HT-29 (cell line): ENCODE results near the gene ITIH6. TPM values are rescaled to one million over a fixed set of nuclear protein-coding genes. Genes with fewer than 3 reads are reported as not detected.
"Not testable (repeated sequence)": the region's sequence is repeated elsewhere in the genome, so short reads cannot be mapped to it uniquely, and the experiment has no call there.

ENCODE experiments used
- DNase-seq: peaks from one replicate; pipeline ENCODE4 v3.0.0-alpha.2; 2015; ENCODE audit warnings: low spot score
- total RNA-seq: library from RNA; depleted of rRNA; stranded (reverse); fragments of >200 nt; shearing (Covaris generic); gene quantifications from 2 replicates; pipeline ENCODE4 v1.2.3, GENCODE V29; 2014

Gene ITIH6
- total RNA-seq, 1 experiment from 2014 or later = 0.20 TPM

DNA sequence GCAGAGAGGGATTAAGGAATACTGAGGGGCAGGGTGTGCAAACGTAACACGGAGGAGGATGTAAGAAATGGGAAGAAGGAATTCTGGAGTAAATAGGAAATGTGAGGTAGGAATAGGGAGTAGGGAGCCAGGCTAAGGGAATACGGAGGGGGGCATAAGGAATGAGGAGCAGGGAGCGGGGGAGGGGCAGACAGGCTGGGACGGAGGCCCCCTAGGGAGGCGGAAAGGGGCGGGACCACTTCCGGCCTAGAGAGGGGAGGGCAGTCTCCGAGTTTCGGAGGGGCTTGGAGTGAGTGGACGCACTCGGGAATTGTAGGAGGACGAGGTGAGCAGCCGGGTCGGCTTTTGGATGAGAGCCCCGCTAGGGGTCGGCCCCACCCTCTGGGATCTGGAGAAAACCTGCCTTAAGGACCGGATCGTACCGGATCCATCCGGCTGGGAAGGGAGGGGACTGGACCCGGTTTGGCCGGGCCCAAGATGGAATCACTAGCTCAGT lies 10.1 kb upstream of the ITIH6 start:
- peak; percentile 16 for DNase-seq

DNA sequence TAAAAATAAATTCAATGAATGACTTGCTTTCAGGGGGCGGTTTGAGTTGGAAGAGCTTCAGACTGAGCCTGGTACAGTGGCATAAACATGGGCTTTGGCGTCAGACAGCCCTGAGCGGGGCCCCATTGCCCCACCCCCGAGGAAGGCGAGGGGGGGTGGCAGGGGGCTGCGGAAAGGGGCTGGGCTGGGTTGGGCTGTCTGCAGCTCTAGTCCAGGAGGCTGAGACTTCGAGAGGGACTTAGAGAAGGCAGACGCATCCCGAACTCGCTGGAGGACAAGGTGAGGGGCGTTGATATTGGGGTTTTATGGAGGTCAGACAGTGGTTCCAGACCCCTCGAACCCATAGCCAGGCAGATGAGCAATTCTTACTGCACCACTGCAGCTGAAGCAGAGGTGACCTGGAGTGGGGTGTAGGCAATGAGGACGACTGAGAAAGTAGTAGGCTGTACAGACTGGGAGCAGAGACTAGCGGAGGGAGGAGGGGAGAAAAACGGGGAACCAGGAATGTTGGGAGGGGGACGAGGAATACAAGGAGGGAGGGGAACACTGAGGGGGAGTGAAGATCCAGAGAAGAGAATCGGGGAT lies 9.6 kb upstream of the ITIH6 start, which contains the start of gene MAGED2:
Gene MAGED2, plus strand, starts transcription at position 222 of the 585 bp plus-strand sequence. CDS start 1,587 bp downstream, outside the sequence.
- DNase-seq = peak; percentile 11

GRCh38 chrX:54799046-54799445 lies 991 bp upstream of the ITIH6 start:
- no peak for DNase-seq

GRCh38 chrX:54794795-54795194 lies 3.3 kb downstream of the ITIH6 start:
- DNase-seq = no peak

- DNase-seq = no peak
These were observed 4.0 kb downstream of the ITIH6 start for GRCh38 chrX:54794028-54794427.

- DNase-seq = not testable (repeated sequence)
These were observed 8.7 kb downstream of the ITIH6 start for GRCh38 chrX:54789405-54789804.

GRCh38 chrX:54788446-54788845 lies 9.6 kb downstream of the ITIH6 start:
- no peak for DNase-seq

DNA sequence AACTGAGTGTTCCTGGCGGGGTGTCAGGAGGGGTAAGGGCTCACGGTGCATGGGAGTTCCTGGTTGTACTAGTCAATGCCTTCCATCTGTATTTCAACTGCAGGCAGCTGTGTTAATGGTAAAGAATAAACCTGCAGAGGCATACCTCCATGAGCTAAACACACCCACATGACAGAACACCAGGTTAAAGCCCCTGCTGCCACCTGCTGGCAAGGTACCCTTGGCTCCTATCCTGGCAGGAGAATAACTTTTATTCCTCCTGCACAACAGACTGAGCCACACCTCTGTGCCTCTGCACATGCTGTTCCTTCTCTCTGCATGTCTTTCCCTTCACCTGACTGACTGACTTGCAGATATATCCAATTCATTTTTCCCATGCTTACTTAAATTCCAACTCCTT lies 11.1 kb downstream of the ITIH6 start:
- peak; percentile 49 for DNase-seq

DNA sequence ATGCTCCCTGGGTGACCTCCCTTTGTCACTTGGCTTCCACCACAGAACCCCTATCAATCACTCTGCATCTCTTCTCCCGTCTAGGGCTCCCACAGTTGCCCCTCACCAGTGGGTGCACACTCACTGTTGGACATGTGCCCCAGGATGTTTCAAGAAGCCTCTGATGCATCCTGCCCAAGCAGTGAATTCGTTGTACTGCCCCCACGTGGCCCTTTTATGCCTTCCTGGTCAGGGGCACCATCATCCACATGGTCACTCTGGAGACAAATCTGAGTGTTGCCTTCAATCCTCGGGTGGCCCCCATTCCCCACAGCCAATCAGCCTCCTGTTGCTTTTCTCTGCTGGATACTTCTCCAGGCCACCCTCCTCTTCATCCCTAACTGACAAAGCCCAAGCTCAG lies 12.2 kb downstream of the ITIH6 start:
- peak; percentile 15 for DNase-seq

DNA sequence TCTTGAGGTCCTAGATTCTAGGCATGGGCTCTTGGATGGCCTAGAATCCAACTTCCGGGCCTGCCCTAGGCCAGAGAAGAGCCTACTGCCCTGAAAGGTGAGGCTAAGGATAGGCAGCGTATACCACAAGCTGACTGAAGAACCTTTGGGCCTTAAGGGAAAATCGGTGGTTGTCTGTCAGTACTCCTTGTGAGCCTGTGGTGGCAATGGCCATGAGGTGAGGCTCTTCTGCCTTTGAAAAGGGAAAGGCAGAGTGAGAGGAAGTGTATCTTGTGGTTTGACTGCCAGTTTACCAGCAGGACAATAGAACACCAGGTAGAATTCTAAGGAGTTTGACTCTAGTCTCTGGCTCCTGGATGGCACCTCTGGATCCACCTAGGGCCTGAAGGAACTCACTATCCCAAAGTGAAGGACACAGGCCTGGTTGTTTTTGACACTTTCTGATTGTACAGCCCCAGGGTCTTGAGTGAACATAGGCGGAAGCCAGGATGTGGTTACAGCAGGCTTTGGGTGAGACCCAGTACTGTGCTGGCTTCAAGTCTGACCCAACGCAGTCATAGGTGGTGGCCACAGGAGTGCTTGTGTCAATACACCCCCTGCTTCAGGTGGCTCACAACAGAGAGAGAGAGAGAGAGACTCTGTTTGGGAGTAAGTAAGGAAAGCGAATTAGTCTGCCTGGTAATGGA lies 20.9 kb downstream of the ITIH6 start:
- no peak for DNase-seq

DNA sequence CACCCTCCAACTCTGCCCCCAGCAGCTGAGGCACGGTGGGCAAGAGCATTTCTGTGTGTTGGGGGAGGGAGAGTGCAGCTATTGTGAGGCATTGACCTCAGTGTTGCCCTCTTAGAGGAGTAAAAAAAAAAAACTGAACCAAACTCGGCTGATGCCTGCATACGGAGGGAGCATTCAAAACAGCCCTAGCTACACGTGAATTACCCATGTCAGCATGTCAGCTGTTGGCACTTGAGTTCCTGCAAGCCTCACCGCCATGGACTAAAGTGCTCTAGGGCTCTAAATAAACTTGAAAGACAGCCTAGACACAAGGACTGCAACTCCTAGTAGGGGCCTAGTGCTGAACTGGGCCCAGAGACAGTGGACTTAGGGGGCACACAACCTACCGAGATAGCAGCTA lies 22.0 kb downstream of the ITIH6 start:
- DNase-seq = no peak

- DNase-seq = not testable (repeated sequence)
These were observed 23.5 kb downstream of the ITIH6 start for GRCh38 chrX:54774391-54775094.

DNA sequence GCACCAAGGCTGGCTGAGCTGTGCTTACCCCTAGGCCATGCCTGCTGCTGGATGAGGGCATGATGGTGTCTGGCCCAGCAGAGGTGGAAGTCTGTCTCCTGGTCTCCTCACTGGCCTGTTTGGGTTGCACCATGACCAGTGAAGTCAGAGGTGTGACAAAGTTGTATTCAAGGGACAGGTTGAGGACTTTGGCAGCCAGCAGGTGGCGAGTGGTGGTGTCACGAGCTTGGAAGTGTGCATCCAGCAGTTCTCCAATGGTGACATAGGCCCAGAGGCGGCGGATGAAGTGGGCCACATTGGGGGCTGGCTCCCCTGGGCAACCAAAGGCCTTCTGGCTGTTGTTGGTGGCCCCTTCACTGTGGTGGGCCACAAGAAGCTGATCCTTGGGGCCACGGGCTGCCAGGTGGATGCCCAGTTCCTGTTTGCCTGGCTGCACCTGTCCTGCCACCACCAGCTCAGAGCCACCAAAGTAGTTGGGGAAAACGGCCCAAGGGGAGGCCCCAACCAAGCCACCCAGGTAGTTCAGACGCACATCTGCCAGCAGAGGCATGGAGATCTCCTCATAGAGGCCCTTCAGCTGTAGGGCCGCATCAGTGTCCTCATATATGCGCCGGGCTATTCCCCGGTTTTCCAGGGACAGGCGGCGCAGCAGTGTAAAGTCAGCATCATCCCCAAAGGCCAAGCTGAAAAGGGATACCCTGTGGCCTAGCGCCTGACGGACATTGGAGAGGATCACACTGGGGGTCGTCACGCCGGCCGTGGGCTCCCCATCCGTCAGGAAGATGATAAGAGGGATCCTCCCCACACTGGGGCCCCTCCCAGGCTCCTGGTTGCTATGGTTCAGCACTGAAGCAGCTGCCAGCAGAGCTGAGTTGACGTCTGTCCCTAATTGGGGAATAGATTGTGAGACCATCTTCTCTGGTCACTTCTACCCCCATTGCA lies 39.7 kb downstream of the ITIH6 start:
- peak; percentile 25 for DNase-seq

GRCh38 chrX:54754854-54755253 lies 43.2 kb downstream of the ITIH6 start:
- no peak for DNase-seq

DNA sequence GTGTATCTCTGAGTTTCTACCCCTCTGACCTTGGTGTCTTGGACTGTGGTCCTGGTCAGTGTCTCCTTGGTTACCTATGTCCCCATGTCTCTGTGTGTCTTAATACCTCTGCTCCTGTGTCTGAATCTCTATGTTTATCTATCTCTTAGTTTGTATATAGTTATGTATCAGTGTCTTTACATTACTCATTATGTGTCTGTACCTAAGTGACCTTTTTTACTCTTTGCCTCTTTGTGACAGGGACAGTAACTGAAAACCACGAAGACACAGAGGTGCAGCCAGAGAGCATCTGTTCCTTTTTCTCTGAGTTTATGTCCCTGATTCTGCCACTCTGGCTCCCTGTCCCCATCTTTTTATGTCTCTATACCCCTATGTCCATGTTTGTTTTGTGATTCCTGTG lies 49.4 kb downstream of the ITIH6 start:
- no peak for DNase-seq

DNA sequence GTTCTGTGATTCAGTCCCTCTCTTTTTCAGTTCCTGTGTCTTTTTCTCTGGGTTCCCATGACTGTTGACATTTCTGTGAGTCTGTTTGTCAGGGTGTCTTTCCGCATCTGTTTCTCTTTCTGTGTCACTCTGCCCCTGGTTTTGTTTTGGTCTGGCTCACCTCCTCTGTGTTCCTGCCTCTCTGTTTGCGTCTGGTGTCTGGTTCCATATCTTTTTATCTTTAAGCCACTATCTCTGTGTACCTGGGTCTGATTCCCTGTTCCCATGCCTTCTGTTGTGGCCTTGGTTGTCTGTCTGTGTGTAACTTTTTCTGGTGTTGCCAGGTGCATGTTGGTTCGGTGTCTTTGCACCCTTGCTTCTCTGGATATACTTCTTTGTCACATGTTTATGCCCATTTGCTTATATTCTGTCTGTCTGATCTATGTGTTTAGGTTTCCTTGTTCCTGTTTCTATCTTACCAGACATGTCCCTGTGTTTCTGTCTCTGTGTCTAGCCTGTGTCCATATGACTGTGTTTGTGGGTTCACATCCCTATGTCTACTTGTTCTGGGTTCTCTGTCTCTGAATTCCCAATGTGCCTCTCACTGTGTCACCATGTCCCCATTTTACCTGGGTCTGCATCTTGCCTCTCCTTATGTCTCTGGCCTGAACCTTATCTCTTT lies 50.2 kb downstream of the ITIH6 start:
- no peak for DNase-seq

DNA sequence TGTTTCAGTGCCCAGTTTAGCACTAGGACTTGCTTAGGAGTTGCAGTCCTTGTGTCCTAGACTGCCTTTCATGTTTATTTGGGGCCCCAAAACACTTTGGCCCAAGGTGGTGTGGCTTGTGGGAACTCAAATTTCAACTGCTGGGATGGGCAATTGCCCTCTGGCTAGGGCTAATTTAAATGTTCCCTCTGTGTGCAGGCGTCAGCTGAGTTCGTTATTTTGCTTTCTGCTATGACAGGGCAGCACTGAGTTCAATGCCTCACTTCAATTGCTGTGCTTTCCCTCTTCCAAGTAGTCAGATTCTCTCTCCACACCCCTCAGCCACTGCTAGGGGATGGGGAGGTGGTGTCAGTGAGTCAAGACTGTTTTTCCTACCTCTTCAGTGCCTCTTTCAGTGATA lies 51.1 kb downstream of the ITIH6 start:
- DNase-seq = no peak

DNA sequence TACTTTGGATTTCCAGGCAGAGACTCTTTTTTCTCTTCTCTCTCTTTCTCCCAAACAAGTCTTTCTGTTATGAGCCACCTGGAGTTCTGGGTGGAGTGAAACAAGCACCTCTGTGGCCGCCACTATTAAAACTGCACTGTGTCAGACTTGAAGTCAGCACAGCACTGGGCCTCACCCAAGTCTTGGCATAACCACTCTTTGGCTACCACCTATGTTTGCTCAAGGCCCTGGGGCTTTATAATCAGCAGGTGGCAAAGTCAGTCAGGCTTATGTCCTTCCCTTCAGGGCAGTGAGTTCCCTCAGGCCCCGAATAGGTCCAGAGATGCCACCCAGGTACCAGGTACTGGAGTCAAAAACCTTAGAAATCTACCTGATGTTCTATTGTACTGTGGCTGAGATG lies 52.4 kb downstream of the ITIH6 start:
- no peak for DNase-seq

DNA sequence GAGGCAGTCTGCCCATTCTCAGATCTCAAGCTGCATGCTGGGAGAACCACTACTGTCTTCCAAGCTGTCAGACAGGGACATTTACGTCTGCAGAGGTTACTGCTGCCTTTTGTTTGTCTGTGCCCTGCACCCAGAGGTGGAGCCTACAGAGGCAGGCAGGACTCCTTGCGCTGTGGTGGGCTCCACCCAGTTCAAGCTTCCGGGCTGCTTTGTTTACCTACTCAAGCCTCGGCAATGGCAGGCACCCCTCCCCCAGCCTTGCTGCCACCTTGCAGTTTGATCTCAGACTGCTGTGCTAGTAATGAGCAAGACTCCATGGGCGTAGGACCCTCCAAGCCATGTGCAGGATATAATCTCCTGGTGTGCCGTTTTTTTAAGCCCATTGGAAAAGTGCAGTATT lies 59.5 kb downstream of the ITIH6 start:
- DNase-seq = peak; percentile 19

DNA sequence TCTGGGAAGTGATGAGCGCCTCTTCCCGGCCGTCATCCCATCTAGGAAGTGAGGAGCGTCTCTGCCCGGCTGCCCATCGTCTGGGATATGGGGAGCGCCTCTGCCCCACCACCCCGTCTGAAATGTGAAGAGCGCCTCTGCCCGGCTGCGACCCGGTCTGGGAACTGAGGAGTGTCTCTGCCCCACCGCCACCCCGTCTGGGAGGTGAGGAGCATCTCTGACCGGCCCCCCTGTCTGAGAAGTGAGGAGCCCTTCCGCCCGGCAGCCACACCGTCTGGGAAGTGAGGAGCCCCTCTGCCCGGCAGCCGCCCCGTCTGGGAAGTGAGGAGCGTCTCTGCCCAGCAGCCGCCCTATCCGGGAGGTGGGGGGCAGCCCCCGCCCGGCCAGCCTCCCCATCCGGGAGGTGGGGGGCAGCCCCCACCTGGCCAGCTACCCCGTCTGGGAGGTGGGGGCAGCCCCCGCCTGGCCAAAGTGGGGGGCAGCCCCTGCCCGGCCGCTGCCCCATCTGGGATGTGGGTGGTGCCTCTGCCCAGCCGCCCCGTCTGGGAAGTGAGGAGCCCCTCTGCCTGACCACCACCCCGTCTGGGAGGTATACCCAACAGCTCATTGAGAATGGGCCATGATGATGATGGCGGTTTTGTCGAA lies 61.6 kb downstream of the ITIH6 start:
- DNase-seq = not testable (repeated sequence)
